ENCODE measurements around the gene MS4A4E. TPM values are rescaled to one million over a fixed set of nuclear protein-coding genes. Genes with fewer than 3 reads are reported as not detected.
"Not testable (repeated sequence)": the region's sequence is repeated elsewhere in the genome, so short reads cannot be mapped to it uniquely, and the experiment has no call there.

MS4A4E gene
- polyA plus RNA-seq, 4 donors: 0.56 to 0.61 TPM; not detected in 2

GRCh38 chr11:60209977-60210376 is 33.0 kb downstream of the MS4A4E start:
- H3K27ac ChIP-seq (ENCODE audit: low read depth in 1 of 3, low read length in 2 of 3): no peak overlapping the region
- no peaks in the 10 kb centered on the region for H3K4me1 ChIP-seq (ENCODE audit: control insufficient read depth in 3 of 3, insufficient read depth in 2 of 3, low read depth in 1 of 3, low read length in 2 of 3)
- H3K4me3 ChIP-seq (ENCODE audit: low read depth in 1 of 3, low read length in 3 of 3): no peak overlapping the region
- DNase-seq: no peak
- H3K36me3 ChIP-seq (ENCODE audit: control insufficient read depth in 3 of 3, insufficient read depth in 2 of 3, low read depth in 1 of 3, low read length in 3 of 3): no peaks in the 10 kb centered on the region
- H3K9me3 ChIP-seq (ENCODE audit: control insufficient read depth in 2 of 2, insufficient read depth in 1 of 2, low read depth in 1 of 2, low read length in 1 of 2): no peaks in the 10 kb centered on the region
- WGBS, 3 donors: 85 to 91% (median 89%) methylated on average over 3 of the region's 3 CpGs
- no peaks in the 10 kb centered on the region for H3K27me3 ChIP-seq (ENCODE audit: control insufficient read depth in 3 of 3, insufficient read depth in 3 of 3, low read length in 3 of 3)
- FAIRE-seq: no peak

GRCh38 chr11:60208951-60209350 is 34.0 kb downstream of the MS4A4E start:
- Histone ChIP-seq H3K27ac (ENCODE audit: low read depth in 1 of 3, low read length in 2 of 3) (no peak overlapping the region), H3K9me3 (ENCODE audit: control insufficient read depth in 2 of 2, insufficient read depth in 1 of 2, low read depth in 1 of 2, low read length in 1 of 2) (no peaks in the 10 kb centered on the region), H3K4me1 (ENCODE audit: control insufficient read depth in 3 of 3, insufficient read depth in 2 of 3, low read depth in 1 of 3, low read length in 2 of 3) (no peaks in the 10 kb centered on the region), H3K36me3 (ENCODE audit: control insufficient read depth in 3 of 3, insufficient read depth in 2 of 3, low read depth in 1 of 3, low read length in 3 of 3) (no peaks in the 10 kb centered on the region), H3K27me3 (ENCODE audit: control insufficient read depth in 3 of 3, insufficient read depth in 3 of 3, low read length in 3 of 3) (no peaks in the 10 kb centered on the region), H3K4me3 (ENCODE audit: low read depth in 1 of 3, low read length in 3 of 3) (no peak overlapping the region)
- FAIRE-seq (no peak), DNase-seq (no peak)
- WGBS, 3 donors: 45 to 60% (median 49%) methylated on average over 1 of the region's 1 CpG

GRCh38 chr11:60208146-60208895 is 34.6 kb downstream of the MS4A4E start:
- H3K27ac ChIP-seq (ENCODE audit: low read depth in 1 of 3, low read length in 2 of 3): no peak overlapping the region
- no peaks in the 10 kb centered on the region for H3K4me1 ChIP-seq (ENCODE audit: control insufficient read depth in 3 of 3, insufficient read depth in 2 of 3, low read depth in 1 of 3, low read length in 2 of 3)
- no peaks in the 10 kb centered on the region for H3K36me3 ChIP-seq (ENCODE audit: control insufficient read depth in 3 of 3, insufficient read depth in 2 of 3, low read depth in 1 of 3, low read length in 3 of 3)
- 77 to 89% (median 85%) methylated on average over 4 of the region's 4 CpGs for WGBS, 3 donors
- FAIRE-seq (no peak), DNase-seq (no peak)
- no peaks in the 10 kb centered on the region for H3K9me3 ChIP-seq (ENCODE audit: control insufficient read depth in 2 of 2, insufficient read depth in 1 of 2, low read depth in 1 of 2, low read length in 1 of 2)
- H3K4me3 ChIP-seq (ENCODE audit: low read depth in 1 of 3, low read length in 3 of 3): no peak overlapping the region
- no peaks in the 10 kb centered on the region for H3K27me3 ChIP-seq (ENCODE audit: control insufficient read depth in 3 of 3, insufficient read depth in 3 of 3, low read length in 3 of 3)

- no peak for FAIRE-seq
- Histone ChIP-seq H3K9me3 (ENCODE audit: control insufficient read depth in 2 of 2, insufficient read depth in 1 of 2, low read depth in 1 of 2, low read length in 1 of 2) (peaks cover 0 to 3% of the 10 kb centered on the region in 2 donors), H3K27me3 (ENCODE audit: control insufficient read depth in 3 of 3, insufficient read depth in 3 of 3, low read length in 3 of 3) (no peaks in the 10 kb centered on the region)
Observed at GRCh38 chr11:60206616-60207015, 36.3 kb downstream of the MS4A4E start.

GRCh38 chr11:60204922-60205321 is 38.0 kb downstream of the MS4A4E start:
- no peak for DNase-seq
- WGBS, 3 donors: 68 to 84% (median 78%) methylated on average over 4 of the region's 4 CpGs
- FAIRE-seq: no peak
- H3K27ac ChIP-seq (ENCODE audit: low read depth in 1 of 3, low read length in 2 of 3): no peak overlapping the region
- no peaks in the 10 kb centered on the region for H3K27me3 ChIP-seq (ENCODE audit: control insufficient read depth in 3 of 3, insufficient read depth in 3 of 3, low read length in 3 of 3)
- peaks cover 0 to 5% of the 10 kb centered on the region in 2 donors for H3K9me3 ChIP-seq (ENCODE audit: control insufficient read depth in 2 of 2, insufficient read depth in 1 of 2, low read depth in 1 of 2, low read length in 1 of 2)
- no peaks in the 10 kb centered on the region for H3K36me3 ChIP-seq (ENCODE audit: control insufficient read depth in 3 of 3, insufficient read depth in 2 of 3, low read depth in 1 of 3, low read length in 3 of 3)
- H3K4me3 ChIP-seq (ENCODE audit: low read depth in 1 of 3, low read length in 3 of 3): no peak overlapping the region
- H3K4me1 ChIP-seq (ENCODE audit: control insufficient read depth in 3 of 3, insufficient read depth in 2 of 3, low read depth in 1 of 3, low read length in 2 of 3): no peaks in the 10 kb centered on the region

More at GRCh38 chr11:60206616-60207015, 36.3 kb downstream of the MS4A4E start:
- no peak for DNase-seq
- no peak overlapping the region for H3K4me3 ChIP-seq (ENCODE audit: low read depth in 1 of 3, low read length in 3 of 3)
- H3K4me1 ChIP-seq (ENCODE audit: control insufficient read depth in 3 of 3, insufficient read depth in 2 of 3, low read depth in 1 of 3, low read length in 2 of 3): no peaks in the 10 kb centered on the region
- H3K27ac ChIP-seq (ENCODE audit: low read depth in 1 of 3, low read length in 2 of 3): no peak overlapping the region
- WGBS, 3 donors: 76 to 96% (median 88%) methylated on average over 1 of the region's 1 CpG
- H3K36me3 ChIP-seq (ENCODE audit: control insufficient read depth in 3 of 3, insufficient read depth in 2 of 3, low read depth in 1 of 3, low read length in 3 of 3): no peaks in the 10 kb centered on the region

- H3K36me3 ChIP-seq (ENCODE audit: control insufficient read depth in 3 of 3, insufficient read depth in 2 of 3, low read depth in 1 of 3, low read length in 3 of 3); FAIRE-seq; H3K27me3 ChIP-seq (ENCODE audit: control insufficient read depth in 3 of 3, insufficient read depth in 3 of 3, low read length in 3 of 3); DNase-seq; H3K4me3 ChIP-seq (ENCODE audit: low read depth in 1 of 3, low read length in 3 of 3); H3K27ac ChIP-seq (ENCODE audit: low read depth in 1 of 3, low read length in 2 of 3); H3K4me1 ChIP-seq (ENCODE audit: control insufficient read depth in 3 of 3, insufficient read depth in 2 of 3, low read depth in 1 of 3, low read length in 2 of 3); H3K9me3 ChIP-seq (ENCODE audit: control insufficient read depth in 2 of 2, insufficient read depth in 1 of 2, low read depth in 1 of 2, low read length in 1 of 2): not testable (repeated sequence)
- 95 to 96% (median 95%) methylated on average over 10 to 26 of the region's 26 CpGs for WGBS, 3 donors
Observed at GRCh38 chr11:60201334-60201733, 41.6 kb downstream of the MS4A4E start.

GRCh38 chr11:60197442-60197841 is 45.5 kb downstream of the MS4A4E start:
- H3K27me3 ChIP-seq (ENCODE audit: control insufficient read depth in 3 of 3, insufficient read depth in 3 of 3, low read length in 3 of 3): no peaks in the 10 kb centered on the region
- no peak overlapping the region for H3K4me3 ChIP-seq (ENCODE audit: low read depth in 1 of 3, low read length in 3 of 3)
- peaks cover 0 to 18% (median 0%) of the 10 kb centered on the region in 3 donors for H3K4me1 ChIP-seq (ENCODE audit: control insufficient read depth in 3 of 3, insufficient read depth in 2 of 3, low read depth in 1 of 3, low read length in 2 of 3)
- no peak for FAIRE-seq
- no peaks in the 10 kb centered on the region for H3K36me3 ChIP-seq (ENCODE audit: control insufficient read depth in 3 of 3, insufficient read depth in 2 of 3, low read depth in 1 of 3, low read length in 3 of 3)
- no peak for DNase-seq
- 75 to 81% (median 76%) methylated on average over 1 of the region's 1 CpG for WGBS, 3 donors
- no peak overlapping the region for H3K27ac ChIP-seq (ENCODE audit: low read depth in 1 of 3, low read length in 2 of 3)
- H3K9me3 ChIP-seq (ENCODE audit: control insufficient read depth in 2 of 2, insufficient read depth in 1 of 2, low read depth in 1 of 2, low read length in 1 of 2): peaks cover 0 to 14% of the 10 kb centered on the region in 2 donors

GRCh38 chr11:60195923-60196368 is 47.0 kb downstream of the MS4A4E start:
- DNase-seq (peak in 1 of 2 donors; percentile 37), FAIRE-seq (no peak)
- H3K9me3 ChIP-seq (ENCODE audit: control insufficient read depth in 2 of 2, insufficient read depth in 1 of 2, low read depth in 1 of 2, low read length in 1 of 2): peaks cover 0 to 15% of the 10 kb centered on the region in 2 donors
- H3K27ac ChIP-seq (ENCODE audit: low read depth in 1 of 3, low read length in 2 of 3): peak overlapping the region in 2 of 3 donors; percentile 6 to 39
- no peaks in the 10 kb centered on the region for H3K36me3 ChIP-seq (ENCODE audit: control insufficient read depth in 3 of 3, insufficient read depth in 2 of 3, low read depth in 1 of 3, low read length in 3 of 3)
- no peak overlapping the region for H3K4me3 ChIP-seq (ENCODE audit: low read depth in 1 of 3, low read length in 3 of 3)
- WGBS, 3 donors: 63 to 89% (median 65%) methylated on average over 4 of the region's 4 CpGs
- H3K4me1 ChIP-seq (ENCODE audit: control insufficient read depth in 3 of 3, insufficient read depth in 2 of 3, low read depth in 1 of 3, low read length in 2 of 3): peaks cover 0 to 18% (median 0%) of the 10 kb centered on the region in 3 donors
- H3K27me3 ChIP-seq (ENCODE audit: control insufficient read depth in 3 of 3, insufficient read depth in 3 of 3, low read length in 3 of 3): no peaks in the 10 kb centered on the region
